K562 (cell line): ENCODE measurements around the gene ADGRB3. TPM values are rescaled to one million over a fixed set of nuclear protein-coding genes. Genes with fewer than 3 reads are reported as not detected.
A peak's percentile ranks its signal among the peaks of the same experiment; 100 is the strongest.

Experiments used
- CAMTA2 ChIP-seq: fragments of 250-450 bp; sonication (Bioruptor Pico); conservative IDR thresholded peaks from 2 replicates; pipeline ENCODE4 v1.5.1; 2022
- CEBPG ChIP-seq, 3 experiments: fragments of 200-800 bp in 1 of 3; sonication (Bioruptor generic) in 1 of 3; sonication (generic) in 1 of 3; formaldehyde crosslinking in 1 of 3; IDR thresholded peaks in 2 of 3; conservative IDR thresholded peaks in 1 of 3; 2 replicates each; pipeline versions ENCODE4 v1.6.1 to v1.8.0; 2016 to 2022; ENCODE audit warnings: missing compliant biosample characterization in 2 of 3, missing genetic modification characterization in 2 of 3, mild to moderate bottlenecking in 1 of 3, missing genetic modification reagents in 1 of 3
- ERF ChIP-seq: fragments of 450-650 bp; formaldehyde crosslinking; IDR thresholded peaks from 2 replicates; pipeline ENCODE4 v1.4.0; 2020; ENCODE audit warnings: mild to moderate bottlenecking, mixed read lengths
- FOSL1 ChIP-seq: fragments of 200-800 bp; sonication (Bioruptor generic); conservative IDR thresholded peaks from 2 replicates; pipeline ENCODE4 v1.6.1; 2016; ENCODE audit warnings: missing genetic modification characterization, missing compliant biosample characterization
- HDAC6 ChIP-seq: IDR thresholded peaks from 2 replicates; pipeline ENCODE4 v1.6.1; 2012; ENCODE audit warnings: low read depth, mild to moderate bottlenecking, control low read depth, inconsistent platforms, low read length, moderate library complexity
- HEY1 ChIP-seq: fragments of 250-450 bp; sonication (Bioruptor Pico); IDR thresholded peaks from 2 replicates; pipeline ENCODE4 v1.5.0; 2020; ENCODE audit warnings: mild to moderate bottlenecking, moderate library complexity, borderline replicate concordance
- HOXB6 ChIP-seq: fragments of 250-450 bp; sonication (Bioruptor Pico); IDR thresholded peaks from 2 replicates; pipeline ENCODE4 v1.5.1; 2022; ENCODE audit warnings: mild to moderate bottlenecking, borderline replicate concordance
- MCM3 ChIP-seq: fragments of 450-650 bp; IDR thresholded peaks from 2 replicates; pipeline ENCODE4 v1.6.1; 2016
- MCM5 ChIP-seq: fragments of 450-650 bp; IDR thresholded peaks from 2 replicates; pipeline ENCODE4 v1.6.1; 2016; ENCODE audit warnings: low read depth
- NCOA2 ChIP-seq, 2 experiments: fragments of 450-650 bp; IDR thresholded peaks; 2 replicates each; pipeline ENCODE4 v1.6.1; 2018; ENCODE audit warnings: mild to moderate bottlenecking in 2 of 2, moderate library complexity in 1 of 2; ENCODE audit not compliant: partially characterized antibody in 2 of 2
- NCOA4 ChIP-seq: fragments of 450-650 bp; IDR thresholded peaks from 2 replicates; pipeline ENCODE4 v1.6.1; 2018; ENCODE audit warnings: mild to moderate bottlenecking; ENCODE audit not compliant: partially characterized antibody
- NFRKB ChIP-seq: fragments of 450-650 bp; IDR thresholded peaks from 2 replicates; pipeline ENCODE4 v1.6.1; 2016; ENCODE audit warnings: low read depth
- NFYB ChIP-seq: IDR thresholded peaks from 2 replicates; pipeline ENCODE4 v1.6.1; 2011; ENCODE audit warnings: mild to moderate bottlenecking, moderate library complexity; ENCODE audit not compliant: insufficient read length; ENCODE audit errors: extremely low read depth
- RBM25 ChIP-seq: fragments of 200-400 bp; formaldehyde crosslinking; IDR thresholded peaks from 2 replicates; pipeline ENCODE4 v1.6.1; 2018; ENCODE audit warnings: low read length, low read depth, moderate library complexity; ENCODE audit not compliant: severe bottlenecking
- SNIP1 ChIP-seq: fragments of 450-650 bp; IDR thresholded peaks from 2 replicates; pipeline ENCODE4 v1.7.1; 2017; ENCODE audit warnings: low read depth, mild to moderate bottlenecking
- ZNF3 ChIP-seq: fragments of 250-450 bp; sonication (Bioruptor Pico); IDR thresholded peaks from 2 replicates; pipeline ENCODE4 v1.5.0; 2021; ENCODE audit warnings: mild to moderate bottlenecking, moderate library complexity
- ZNF717 ChIP-seq: fragments of 250-450 bp; sonication (Bioruptor Pico); IDR thresholded peaks from 2 replicates; pipeline ENCODE4 v1.5.0; 2021
- polyA plus RNA-seq, 8 experiments: library from polyadenylated mRNA; depleted of rRNA in 4 of 8; stranded (reverse) in 5 of 8; unstranded in 3 of 8; fragments of >200 nt; fragmentation: Nextera tagmentation in 2 of 8; fragmentation: Illumina TruSeq in 1 of 8; extraction: Ambion mirVana in 2 of 8; extraction: Trizol in 1 of 8; gene quantifications; 2 replicates each; pipeline versions ENCODE4 v1.2.1 to v1.2.3, GENCODE V29; 2011 to 2014; ENCODE audit warnings: inconsistent platforms in 1 of 8, missing spikeins in 1 of 8
- total RNA-seq, 7 experiments: library from RNA; depleted of rRNA in 6 of 7; stranded (reverse); fragments of >200 nt in 6 of 7; fragmentation: Illumina TruSeq in 2 of 7; extraction: Trizol in 2 of 7; gene quantifications; 2 replicates each; pipeline versions ENCODE4 v1.2.1 to v1.2.3, GENCODE V29; 2011 to 2021; ENCODE audit warnings: low replicate concordance in 1 of 7
- TF ChIP-seq, protein P1 (sequence below): fragments of 250-450 bp; sonication (Bioruptor Pico); IDR thresholded peaks from 2 replicates; pipeline ENCODE4 v1.6.1; 2021; ENCODE audit warnings: mild to moderate bottlenecking
- TF ChIP-seq, protein P2 (sequence below): fragments of 450-650 bp; IDR thresholded peaks from 2 replicates; pipeline ENCODE4 v1.6.1; 2017; ENCODE audit warnings: antibody characterized with exemption
- TF ChIP-seq, protein P3 (sequence below): fragments of 250-450 bp; sonication (Bioruptor Pico); IDR thresholded peaks from 2 replicates; pipeline ENCODE4 v1.8.0; 2021; ENCODE audit warnings: borderline replicate concordance, mild to moderate bottlenecking, moderate library complexity; ENCODE audit not compliant: poor library complexity, severe bottlenecking
- TF ChIP-seq, protein P4 (sequence below): sonication (generic); formaldehyde crosslinking; IDR thresholded peaks from 2 replicates; pipeline ENCODE4 v1.8.0; 2022; ENCODE audit warnings: mild to moderate bottlenecking, missing genetic modification reagents
- TF ChIP-seq, protein P5 (sequence below): sonication (generic); formaldehyde crosslinking; IDR thresholded peaks from 2 replicates; pipeline ENCODE4 v1.8.0; 2022; ENCODE audit warnings: mild to moderate bottlenecking, low read depth, missing genetic modification reagents

ADGRB3 gene
- total and polyA plus RNA-seq, 9 of the 15 experiments (the other 6 are each of a cell fraction or from before 2014, with no cell fraction given), result 0.90 to 7.8 (median 2.4) TPM

DNA sequence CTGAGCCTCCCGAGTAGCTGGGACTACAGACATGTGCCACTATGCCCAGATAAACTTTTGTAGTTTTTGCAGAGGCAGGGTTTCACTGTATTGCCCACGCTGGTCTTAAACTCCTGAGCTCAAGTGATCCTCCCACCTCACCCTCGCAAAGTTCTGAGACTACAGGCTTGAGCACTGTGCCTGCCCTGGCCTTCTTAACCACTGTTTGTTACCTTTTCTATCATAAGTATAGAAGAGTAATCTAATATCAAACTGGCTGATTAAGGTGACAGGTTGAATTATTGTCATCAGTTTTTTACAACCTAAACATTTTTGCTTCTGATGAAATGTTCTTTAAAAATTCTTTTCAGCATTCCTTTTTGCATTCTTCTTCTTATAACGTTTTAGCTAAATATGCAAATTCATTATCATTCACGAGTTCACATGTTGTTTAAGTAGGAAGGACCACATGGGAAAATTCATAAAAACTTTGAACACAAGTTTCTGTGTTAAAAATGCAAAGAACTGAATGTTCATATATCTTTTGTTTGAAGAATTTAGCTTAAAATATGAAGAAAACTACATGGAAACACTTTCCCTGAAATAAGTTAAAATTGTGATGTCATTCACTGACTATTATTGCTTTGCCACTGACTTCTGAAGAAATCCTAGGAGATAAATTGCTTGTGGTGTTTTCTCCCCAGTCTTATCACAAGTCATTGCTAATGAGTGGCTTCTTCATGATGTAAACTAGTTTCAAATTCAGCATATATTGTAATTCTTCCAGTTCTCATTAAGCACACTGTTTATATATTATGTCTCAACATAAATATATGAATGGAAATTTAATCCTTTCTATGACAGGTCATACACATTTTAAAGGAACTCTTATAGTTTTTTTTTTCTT, 106.7 kb downstream of the ADGRB3 start (continued):
- TF ChIP-seq, protein P1, sequence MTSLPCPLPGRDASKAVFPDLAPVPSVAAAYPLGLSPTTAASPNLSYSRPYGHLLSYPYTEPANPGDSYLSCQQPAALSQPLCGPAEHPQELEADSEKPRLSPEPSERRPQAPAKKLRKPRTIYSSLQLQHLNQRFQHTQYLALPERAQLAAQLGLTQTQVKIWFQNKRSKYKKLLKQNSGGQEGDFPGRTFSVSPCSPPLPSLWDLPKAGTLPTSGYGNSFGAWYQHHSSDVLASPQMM (CRISPR knock-in tag), result no peak
- TF ChIP-seq, protein P2, sequence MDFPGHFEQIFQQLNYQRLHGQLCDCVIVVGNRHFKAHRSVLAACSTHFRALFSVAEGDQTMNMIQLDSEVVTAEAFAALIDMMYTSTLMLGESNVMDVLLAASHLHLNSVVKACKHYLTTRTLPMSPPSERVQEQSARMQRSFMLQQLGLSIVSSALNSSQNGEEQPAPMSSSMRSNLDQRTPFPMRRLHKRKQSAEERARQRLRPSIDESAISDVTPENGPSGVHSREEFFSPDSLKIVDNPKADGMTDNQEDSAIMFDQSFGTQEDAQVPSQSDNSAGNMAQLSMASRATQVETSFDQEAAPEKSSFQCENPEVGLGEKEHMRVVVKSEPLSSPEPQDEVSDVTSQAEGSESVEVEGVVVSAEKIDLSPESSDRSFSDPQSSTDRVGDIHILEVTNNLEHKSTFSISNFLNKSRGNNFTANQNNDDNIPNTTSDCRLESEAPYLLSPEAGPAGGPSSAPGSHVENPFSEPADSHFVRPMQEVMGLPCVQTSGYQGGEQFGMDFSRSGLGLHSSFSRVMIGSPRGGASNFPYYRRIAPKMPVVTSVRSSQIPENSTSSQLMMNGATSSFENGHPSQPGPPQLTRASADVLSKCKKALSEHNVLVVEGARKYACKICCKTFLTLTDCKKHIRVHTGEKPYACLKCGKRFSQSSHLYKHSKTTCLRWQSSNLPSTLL, result no peak
- TF ChIP-seq SNIP1 (no peak), RBM25 (peak; percentile 3), HDAC6 (no peak), HEY1 (CRISPR knock-in tag) (no peak), NCOA2 (IDR thresholded peaks at IDR 0.05; ENCODE audit: partially characterized antibody in 2 of 2) (no peak), CAMTA2 (CRISPR knock-in tag) (no peak), ZNF3 (CRISPR knock-in tag) (no peak), NCOA4 (no peak), ZNF717 (CRISPR knock-in tag) (no peak), ERF (no peak), NFRKB (no peak), MCM3 (no peak), NFYB (no peak), FOSL1 (tag) (no peak), MCM5 (no peak), HOXB6 (CRISPR knock-in tag) (no peak), CEBPG (CRISPR knock-in tag; IDR thresholded peaks at IDR 0.05) (no peak), CEBPG (tag; conservative IDR thresholded peaks at IDR 0.05 in 1 of 2, IDR thresholded peaks at IDR 0.05 in 1 of 2) (peak; percentile 45 to 60; a peak in 2 of 4 replicates)
- TF ChIP-seq, protein P3, sequence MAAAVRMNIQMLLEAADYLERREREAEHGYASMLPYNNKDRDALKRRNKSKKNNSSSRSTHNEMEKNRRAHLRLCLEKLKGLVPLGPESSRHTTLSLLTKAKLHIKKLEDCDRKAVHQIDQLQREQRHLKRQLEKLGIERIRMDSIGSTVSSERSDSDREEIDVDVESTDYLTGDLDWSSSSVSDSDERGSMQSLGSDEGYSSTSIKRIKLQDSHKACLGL, result no peak
- TF ChIP-seq, protein P4, sequence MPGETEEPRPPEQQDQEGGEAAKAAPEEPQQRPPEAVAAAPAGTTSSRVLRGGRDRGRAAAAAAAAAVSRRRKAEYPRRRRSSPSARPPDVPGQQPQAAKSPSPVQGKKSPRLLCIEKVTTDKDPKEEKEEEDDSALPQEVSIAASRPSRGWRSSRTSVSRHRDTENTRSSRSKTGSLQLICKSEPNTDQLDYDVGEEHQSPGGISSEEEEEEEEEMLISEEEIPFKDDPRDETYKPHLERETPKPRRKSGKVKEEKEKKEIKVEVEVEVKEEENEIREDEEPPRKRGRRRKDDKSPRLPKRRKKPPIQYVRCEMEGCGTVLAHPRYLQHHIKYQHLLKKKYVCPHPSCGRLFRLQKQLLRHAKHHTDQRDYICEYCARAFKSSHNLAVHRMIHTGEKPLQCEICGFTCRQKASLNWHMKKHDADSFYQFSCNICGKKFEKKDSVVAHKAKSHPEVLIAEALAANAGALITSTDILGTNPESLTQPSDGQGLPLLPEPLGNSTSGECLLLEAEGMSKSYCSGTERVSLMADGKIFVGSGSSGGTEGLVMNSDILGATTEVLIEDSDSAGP, result no peak
- TF ChIP-seq, protein P5, sequence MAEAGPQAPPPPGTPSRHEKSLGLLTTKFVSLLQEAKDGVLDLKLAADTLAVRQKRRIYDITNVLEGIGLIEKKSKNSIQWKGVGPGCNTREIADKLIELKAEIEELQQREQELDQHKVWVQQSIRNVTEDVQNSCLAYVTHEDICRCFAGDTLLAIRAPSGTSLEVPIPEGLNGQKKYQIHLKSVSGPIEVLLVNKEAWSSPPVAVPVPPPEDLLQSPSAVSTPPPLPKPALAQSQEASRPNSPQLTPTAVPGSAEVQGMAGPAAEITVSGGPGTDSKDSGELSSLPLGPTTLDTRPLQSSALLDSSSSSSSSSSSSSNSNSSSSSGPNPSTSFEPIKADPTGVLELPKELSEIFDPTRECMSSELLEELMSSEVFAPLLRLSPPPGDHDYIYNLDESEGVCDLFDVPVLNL (CRISPR knock-in tag), result no peak
